DOHH2 (cell line): ENCODE measurements around the gene RASSF7.

Source experiments
- H3F3A ChIP-seq: fragments of 200-600 bp; sonication (generic), shearing (Covaris generic); 2 replicates; pipeline ENCODE4 v1.6.0; 2016; ENCODE audit warnings: antibody characterized with exemption, mild to moderate bottlenecking; ENCODE audit not compliant: control insufficient read depth, insufficient read depth
- H3K27ac ChIP-seq: fragments of 200-600 bp; sonication (generic); 2 replicates; pipeline ENCODE4 v1.5.1; 2014; ENCODE audit warnings: low read depth, mild to moderate bottlenecking, low read length, moderate library complexity
- H3K27me3 ChIP-seq: fragments of 200-600 bp; sonication (generic); 2 replicates; pipeline ENCODE4 v1.6.1; 2014; ENCODE audit warnings: mild to moderate bottlenecking, low read length, mixed read lengths; ENCODE audit not compliant: control insufficient read depth
- H3K36me3 ChIP-seq: fragments of 200-600 bp; sonication (generic); 2 replicates; pipeline ENCODE4 v1.6.1; 2014; ENCODE audit warnings: mild to moderate bottlenecking, low read length, moderate library complexity, mixed read lengths; ENCODE audit not compliant: control insufficient read depth
- H3K4me1 ChIP-seq: fragments of 200-600 bp; sonication (generic); 2 replicates; pipeline ENCODE4 v1.6.1; 2014; ENCODE audit warnings: mild to moderate bottlenecking, low read length, mixed read lengths; ENCODE audit not compliant: control insufficient read depth
- H3K4me2 ChIP-seq: fragments of 200-600 bp; sonication (generic); 2 replicates; pipeline ENCODE4 v1.6.0; 2014; ENCODE audit warnings: mild to moderate bottlenecking, low read length, moderate library complexity
- H3K4me3 ChIP-seq: fragments of 200-600 bp; sonication (generic); 2 replicates; pipeline ENCODE4 v1.5.1; 2014; ENCODE audit warnings: mild to moderate bottlenecking, low read length, mixed read lengths
- H3K79me2 ChIP-seq: fragments of 200-600 bp; sonication (generic); 2 replicates; pipeline ENCODE4 v1.6.1; 2014; ENCODE audit warnings: mild to moderate bottlenecking, low read length, mixed read lengths; ENCODE audit not compliant: control insufficient read depth
- H3K9me2 ChIP-seq: fragments of 200-600 bp; sonication (generic); replicated peaks from 2 replicates; pipeline ENCODE4 v1.6.1; 2014; ENCODE audit warnings: mild to moderate bottlenecking, low read length, mixed read lengths; ENCODE audit not compliant: control insufficient read depth
- H3K9me3 ChIP-seq: fragments of 200-600 bp; sonication (generic); 2 replicates; pipeline ENCODE4 v1.6.1; 2014; ENCODE audit warnings: antibody characterized with exemption, low read length, mixed read lengths; ENCODE audit not compliant: control insufficient read depth, insufficient read depth
- H4K20me1 ChIP-seq: fragments of 200-600 bp; sonication (generic); 2 replicates; pipeline ENCODE4 v1.6.0; 2014; ENCODE audit warnings: low read depth, mild to moderate bottlenecking, antibody characterized with exemption, low read length, moderate library complexity; ENCODE audit not compliant: control insufficient read depth, insufficient read depth
- CTCF ChIP-seq: fragments of 200-600 bp; sonication (generic); IDR thresholded peaks from one replicate; pipeline ENCODE4 v1.5.1; 2014; ENCODE audit warnings: antibody characterized with exemption, mild to moderate bottlenecking, low read depth, low read length; ENCODE audit not compliant: poor library complexity, severe bottlenecking
- EZH2phosphoT487 ChIP-seq: fragments of 200-600 bp; sonication (generic); IDR thresholded peaks from 2 replicates; pipeline ENCODE4 v1.6.1; 2017; ENCODE audit warnings: borderline replicate concordance, mild to moderate bottlenecking, antibody characterized with exemption, low read length, moderate library complexity, mixed read lengths

RASSF7 gene

GRCh38 chr11:537622-538430, 22.9 kb upstream of the RASSF7 start:
- Histone ChIP-seq H3K4me2 (peak overlapping the region; percentile 71), H3K79me2 (peaks cover 20% of the 10 kb centered on the region), H4K20me1 (no peaks in the 10 kb centered on the region), H3K27me3 (no peaks in the 10 kb centered on the region), H3K9me3 (no peaks in the 10 kb centered on the region), H3K4me1 (peaks cover 42% of the 10 kb centered on the region), H3K27ac (peak overlapping the region; percentile 97; the same call in 1 of the 2 replicates), H3K9me2 (no peaks in the 10 kb centered on the region), H3F3A (peaks cover 10% of the 10 kb centered on the region), H3K36me3 (peaks cover 14% of the 10 kb centered on the region), H3K4me3 (peak overlapping the region; percentile 83)
- TF ChIP-seq EZH2phosphoT487 (no peak), CTCF (no peak)

- H3K4me3 ChIP-seq = peak overlapping the region; percentile 83; the same call in 1 of the 2 replicates
- peaks cover 18% of the 10 kb centered on the region for H3K79me2 ChIP-seq
- H3K27ac ChIP-seq = no peak overlapping the region
- no peaks in the 10 kb centered on the region for H4K20me1 ChIP-seq
- no peaks in the 10 kb centered on the region for H3K9me2 ChIP-seq
- H3F3A ChIP-seq = peaks cover 10% of the 10 kb centered on the region
- no peaks in the 10 kb centered on the region for H3K9me3 ChIP-seq
- TF ChIP-seq CTCF = no peak
- no peak for TF ChIP-seq EZH2phosphoT487
- peaks cover 42% of the 10 kb centered on the region for H3K4me1 ChIP-seq
- H3K4me2 ChIP-seq = peak overlapping the region; percentile 71
- H3K27me3 ChIP-seq = no peaks in the 10 kb centered on the region
- peaks cover 7% of the 10 kb centered on the region for H3K36me3 ChIP-seq
These were observed 22.2 kb upstream of the RASSF7 start for GRCh38 chr11:538431-539051.

DNA sequence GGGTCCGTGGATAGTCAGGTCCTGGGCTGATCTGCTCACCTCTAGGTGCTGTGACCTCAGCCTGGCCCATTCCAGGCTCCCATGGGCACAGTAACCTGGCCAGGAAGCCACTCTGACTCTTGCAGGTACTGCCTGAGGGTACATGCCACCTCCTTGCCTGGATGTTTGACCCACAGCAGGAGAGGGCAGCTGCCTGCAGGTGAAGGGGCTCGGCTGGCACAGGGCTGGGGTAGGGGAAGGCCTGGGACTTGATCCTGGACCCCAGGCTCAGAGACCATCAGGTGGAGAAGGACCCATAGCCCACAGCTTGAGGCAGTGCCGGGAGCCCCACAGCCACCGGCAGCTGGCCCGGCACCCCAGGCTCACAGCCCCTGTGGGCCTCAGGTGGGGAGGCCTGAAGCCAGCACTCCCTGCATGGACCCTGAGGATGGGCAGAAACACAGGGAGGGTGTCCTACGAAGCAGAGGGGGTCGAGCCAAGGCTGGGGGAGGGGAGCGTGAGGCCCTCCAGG, 20.7 kb upstream of the RASSF7 start:
- no peaks in the 10 kb centered on the region for H4K20me1 ChIP-seq
- no peak overlapping the region for H3K27ac ChIP-seq
- H3K36me3 ChIP-seq = no peaks in the 10 kb centered on the region
- H3F3A ChIP-seq = peaks cover 10% of the 10 kb centered on the region
- H3K27me3 ChIP-seq = no peaks in the 10 kb centered on the region
- H3K9me2 ChIP-seq = no peaks in the 10 kb centered on the region
- H3K79me2 ChIP-seq = peaks cover 3% of the 10 kb centered on the region; the same call in 1 of the 2 replicates
- no peak overlapping the region for H3K4me2 ChIP-seq
- TF ChIP-seq EZH2phosphoT487 (no peak), CTCF (no peak)
- H3K4me3 ChIP-seq = no peak overlapping the region
- H3K4me1 ChIP-seq = peaks cover 31% of the 10 kb centered on the region
- H3K9me3 ChIP-seq = no peaks in the 10 kb centered on the region
